ENCODE measurements around the gene CCDC177. TPM values are rescaled to one million over a fixed set of nuclear protein-coding genes. Genes with fewer than 3 reads are reported as not detected.
A peak's percentile ranks its signal among the peaks of the same experiment; 100 is the strongest.

The CCDC177 gene
- polyA plus RNA-seq, 3 donors: not detected

DNA sequence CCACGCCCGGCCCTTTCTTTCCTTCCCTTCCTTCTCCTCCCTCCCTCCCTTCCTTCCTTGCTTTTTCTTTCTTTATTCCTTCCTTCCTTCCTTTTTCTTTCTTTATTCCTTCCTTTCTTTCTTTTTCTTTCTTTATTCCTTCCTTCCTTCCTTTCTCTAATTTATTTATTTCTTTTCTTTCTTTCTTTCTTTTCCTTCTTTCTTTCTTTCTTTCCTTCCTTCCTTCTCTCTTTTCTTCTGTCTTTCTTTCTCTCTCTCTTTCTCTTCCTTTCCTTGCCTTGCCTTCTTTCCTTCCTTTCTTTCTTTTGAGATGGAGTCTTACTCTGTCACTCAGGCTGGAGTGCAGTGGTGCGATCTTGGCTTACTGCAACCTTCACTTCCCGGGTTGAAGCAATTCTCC is 15.9 kb downstream of the CCDC177 start:
- H3K36me3 Mint-ChIP-seq: no peaks in the 10 kb centered on the region
- no peaks in the 10 kb centered on the region for H3K79me2 ChIP-seq (ENCODE audit: insufficient read depth, low read length)
- H3K9ac ChIP-seq (ENCODE audit: insufficient read depth, low read length, poor library complexity, severe bottlenecking): no peak overlapping the region
- peak overlapping the region in 1 of 2 donors; percentile 59 for H3K4me3 Mint-ChIP-seq
- DNase-seq: no peak
- TF ChIP-seq CTCF (IDR thresholded peaks at IDR 0.05): no peak
- no peak overlapping the region for H3K27ac Mint-ChIP-seq
- H2AFZ ChIP-seq (ENCODE audit: insufficient read depth, low read depth, low read length, poor library complexity, severe bottlenecking): no peak overlapping the region
- H3K9me3 Mint-ChIP-seq: no peaks in the 10 kb centered on the region
- H3K4me2 ChIP-seq (replicated peaks; ENCODE audit: extremely low read depth, low read length, poor library complexity, severe bottlenecking): no peak overlapping the region
- no peak overlapping the region for H3K4me3 ChIP-seq (replicated peaks in 1 of 3; ENCODE audit: low read depth in 2 of 3, low read length in 3 of 3)
- H3K4me1 ChIP-seq (ENCODE audit: control insufficient read depth in 1 of 2, insufficient read depth in 2 of 2, low read length in 2 of 2): no peaks in the 10 kb centered on the region
- peaks cover 11 to 32% of the 10 kb centered on the region in 2 donors for H3K27me3 ChIP-seq (ENCODE audit: control insufficient read depth in 2 of 2, insufficient read depth in 2 of 2, low read length in 2 of 2)
- H4K20me1 ChIP-seq (ENCODE audit: insufficient read depth, low read length): no peaks in the 10 kb centered on the region
- H3K27ac ChIP-seq (ENCODE audit: low read depth in 1 of 2, low read length in 2 of 2): no peak overlapping the region
- H3K4me1 Mint-ChIP-seq: no peaks in the 10 kb centered on the region
- no peaks in the 10 kb centered on the region for H3K9me3 ChIP-seq (replicated peaks in 1 of 2; ENCODE audit: control insufficient read depth in 1 of 2, insufficient read depth in 1 of 2, low read length in 2 of 2)
- intact Hi-C loops (cut with micrococcal nuclease): no loop called here
- H3K27me3 Mint-ChIP-seq (ENCODE audit: low read depth in 3 of 3): peaks cover 19 to 46% (median 39%) of the 10 kb centered on the region in 3 donors
- WGBS (ENCODE audit: insufficient coverage): 87% methylated on average over 2 of the region's 4 CpGs
- H3K36me3 ChIP-seq (replicated peaks in 1 of 2; ENCODE audit: control insufficient read depth in 1 of 2, insufficient read depth in 2 of 2, low read length in 2 of 2): no peaks in the 10 kb centered on the region

GRCh38 chr14:69554500-69554899 is 20.2 kb downstream of the CCDC177 start:
- Histone ChIP-seq H3K4me1 (ENCODE audit: control insufficient read depth in 1 of 2, insufficient read depth in 2 of 2, low read length in 2 of 2) (peaks cover 3 to 11% of the 10 kb centered on the region in 2 donors), H3K4me3 (replicated peaks in 1 of 3; ENCODE audit: low read depth in 2 of 3, low read length in 3 of 3) (no peak overlapping the region), H3K9me3 (replicated peaks in 1 of 2; ENCODE audit: control insufficient read depth in 1 of 2, insufficient read depth in 1 of 2, low read length in 2 of 2) (no peaks in the 10 kb centered on the region), H3K9ac (ENCODE audit: insufficient read depth, low read length, poor library complexity, severe bottlenecking) (no peak overlapping the region), H3K4me2 (replicated peaks; ENCODE audit: extremely low read depth, low read length, poor library complexity, severe bottlenecking) (no peak overlapping the region), H3K27me3 (ENCODE audit: control insufficient read depth in 2 of 2, insufficient read depth in 2 of 2, low read length in 2 of 2) (peaks cover 0 to 17% of the 10 kb centered on the region in 2 donors), H2AFZ (ENCODE audit: insufficient read depth, low read depth, low read length, poor library complexity, severe bottlenecking) (no peak overlapping the region), H3K79me2 (ENCODE audit: insufficient read depth, low read length) (no peaks in the 10 kb centered on the region), H3K27ac (ENCODE audit: low read depth in 1 of 2, low read length in 2 of 2) (no peak overlapping the region), H4K20me1 (ENCODE audit: insufficient read depth, low read length) (no peaks in the 10 kb centered on the region), H3K36me3 (replicated peaks in 1 of 2; ENCODE audit: control insufficient read depth in 1 of 2, insufficient read depth in 2 of 2, low read length in 2 of 2) (no peaks in the 10 kb centered on the region)
- no peak for DNase-seq
- H3K27me3 Mint-ChIP-seq (ENCODE audit: low read depth in 3 of 3): peaks cover 16 to 35% (median 30%) of the 10 kb centered on the region in 3 donors
- WGBS (ENCODE audit: insufficient coverage): 66% methylated on average over 4 of the region's 4 CpGs
- peak overlapping the region in 1 of 7 donors; percentile 54 for H3K27ac Mint-ChIP-seq
- H3K4me3 Mint-ChIP-seq: no peak overlapping the region
- intact Hi-C loops (cut with micrococcal nuclease): no loop called here
- peaks cover 10% of the 10 kb centered on the region for H3K4me1 Mint-ChIP-seq
- no peak for TF ChIP-seq CTCF (IDR thresholded peaks at IDR 0.05)
- peaks cover 0 to 3% (median 0%) of the 10 kb centered on the region in 7 donors for H3K9me3 Mint-ChIP-seq
- no peaks in the 10 kb centered on the region for H3K36me3 Mint-ChIP-seq
